ENCODE data around the gene ACTBL2.
A peak's percentile ranks its signal among the peaks of the same experiment; 100 is the strongest.

DNA sequence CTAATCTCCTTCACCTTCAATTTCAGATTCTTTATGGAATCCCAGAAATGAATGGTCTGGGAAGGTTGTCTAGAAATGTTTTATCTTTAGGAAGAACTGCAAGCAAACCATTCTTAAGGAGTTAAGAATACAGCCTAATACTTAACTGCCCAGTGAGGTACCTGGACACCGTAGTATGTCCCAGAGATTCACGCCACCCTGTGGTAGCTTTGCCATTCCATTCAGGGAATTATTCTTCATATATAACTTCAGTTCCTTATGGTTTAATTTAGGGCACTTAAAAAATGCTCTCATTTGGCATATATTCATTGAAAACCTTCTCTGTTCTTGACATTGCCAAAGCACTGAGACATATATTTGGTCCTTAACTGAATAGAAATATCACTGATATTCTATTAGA, 49.7 kb downstream of the ACTBL2 start:
- TF ChIP-seq EZH2 (IDR thresholded peaks at IDR 0.05; ENCODE audit: borderline replicate concordance, low read length) (no peak), CTCF (IDR thresholded peaks at IDR 0.05; ENCODE audit: low read length) (peak; percentile 25; the same call in 1 of the 2 replicates)
